HG02763 (cell line): Measurements from ENCODE around the gene CHST13.

Source experiments
- ATAC-seq: cut with Tn5 transposase; IDR thresholded peaks from one replicate; pipeline ENCODE4 v1.9.1; 2021; ENCODE audit warnings: mild to moderate bottlenecking, moderate library complexity; ENCODE audit not compliant: unreplicated experiment

CHST13 gene

DNA sequence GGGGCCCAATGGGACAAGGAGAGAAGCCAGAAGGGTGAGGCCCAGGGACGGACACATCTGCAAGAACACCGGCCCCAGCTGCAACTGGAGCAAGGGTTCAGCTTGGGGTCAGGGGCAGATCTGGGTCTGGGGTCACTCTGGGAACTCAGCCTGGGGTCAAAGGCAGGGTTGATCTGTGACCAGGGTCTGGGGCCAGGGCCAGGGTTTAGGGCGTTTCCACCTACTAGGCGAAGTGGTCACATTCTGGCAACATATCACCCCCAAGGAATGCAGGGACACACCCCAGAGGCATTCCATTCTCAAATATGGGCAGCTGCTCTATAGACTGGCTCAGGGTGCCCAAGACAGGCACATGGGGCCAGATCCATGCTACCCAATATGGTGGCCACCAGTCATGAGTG, 15.4 kb upstream of the CHST13 start:
- no peak for ATAC-seq

DNA sequence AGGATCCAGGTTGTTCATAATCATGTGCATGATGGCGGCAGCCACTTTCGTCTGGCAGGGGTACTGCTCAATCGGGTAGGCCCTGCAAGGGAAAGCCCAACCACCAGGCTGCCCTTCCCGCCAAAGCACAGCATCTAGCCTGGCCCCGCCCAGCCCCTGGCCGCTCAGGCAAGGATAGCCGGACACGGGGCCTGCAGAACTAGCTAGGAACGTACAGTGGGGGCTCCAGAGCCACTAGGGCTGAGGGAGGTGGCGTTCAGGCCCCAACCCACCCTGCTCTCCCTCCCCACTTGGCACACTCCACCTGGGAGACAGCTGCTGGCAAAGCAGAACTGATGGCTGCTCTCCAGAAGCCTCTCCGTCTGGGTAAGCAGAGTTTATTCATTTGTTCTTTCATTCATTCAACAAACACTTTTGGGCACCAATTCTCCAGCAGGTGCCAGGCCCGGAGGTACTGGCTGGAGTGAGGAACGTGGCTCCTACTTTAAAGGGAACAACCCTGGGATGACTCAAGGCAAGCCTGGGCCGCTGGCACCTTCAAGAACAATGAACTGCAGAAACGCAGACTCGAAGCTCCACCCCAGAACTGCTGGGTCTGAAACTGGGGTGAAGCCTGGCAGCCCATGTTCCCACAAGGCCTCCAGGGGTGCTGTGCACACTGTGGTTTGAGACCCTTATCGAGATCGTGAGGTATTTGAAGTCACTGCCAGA, 14.2 kb upstream of the CHST13 start:
- no peak for ATAC-seq

DNA sequence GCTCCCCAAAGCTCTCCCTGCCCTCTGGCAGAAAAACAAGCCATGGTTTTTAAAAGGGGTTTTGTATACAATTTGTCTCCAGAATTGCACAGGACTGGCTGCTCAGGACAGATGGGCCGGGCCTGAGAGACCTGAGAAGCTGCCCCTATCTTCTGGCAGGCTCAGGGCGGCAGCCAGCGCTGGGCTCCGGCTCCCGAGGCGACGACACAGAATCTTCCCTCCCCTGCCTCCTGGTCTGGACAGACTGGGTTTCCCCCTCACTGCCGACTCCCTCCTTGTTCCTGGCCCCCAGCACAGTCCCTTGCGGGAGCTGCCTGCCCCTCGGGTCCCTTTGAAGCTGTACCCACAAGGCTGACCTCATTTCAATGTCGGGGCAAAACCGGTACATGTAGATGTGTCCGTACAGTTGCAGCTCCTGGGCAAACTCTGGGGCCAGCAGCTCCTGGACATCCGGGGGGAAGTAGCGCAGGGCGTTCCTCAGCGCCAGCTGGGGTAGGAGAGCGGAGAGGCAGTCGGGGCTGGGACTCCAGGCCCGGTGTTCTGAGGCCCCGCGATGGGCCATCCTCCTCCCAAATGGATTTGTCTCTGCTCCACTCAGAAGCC, 13.5 kb upstream of the CHST13 start:
- no peak for ATAC-seq

DNA sequence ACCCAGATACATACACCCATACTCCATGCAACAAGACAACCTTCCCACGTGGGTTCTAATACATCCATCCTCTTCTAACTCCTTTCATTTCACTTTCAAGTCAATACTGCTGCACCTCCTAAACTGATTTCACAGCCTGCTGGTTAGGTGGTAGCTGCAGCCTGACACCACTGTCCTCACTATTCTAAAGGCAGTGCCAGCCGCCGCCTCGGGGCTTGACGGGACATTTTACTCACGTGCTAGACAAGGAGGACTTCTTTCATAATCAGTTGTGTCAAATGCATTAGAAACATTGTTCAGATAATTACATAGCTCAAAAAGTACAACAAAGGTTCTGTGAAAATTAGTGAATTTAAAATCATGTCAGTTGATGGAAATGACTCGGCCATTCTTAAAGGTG, 12.7 kb upstream of the CHST13 start:
- no peak for ATAC-seq

DNA sequence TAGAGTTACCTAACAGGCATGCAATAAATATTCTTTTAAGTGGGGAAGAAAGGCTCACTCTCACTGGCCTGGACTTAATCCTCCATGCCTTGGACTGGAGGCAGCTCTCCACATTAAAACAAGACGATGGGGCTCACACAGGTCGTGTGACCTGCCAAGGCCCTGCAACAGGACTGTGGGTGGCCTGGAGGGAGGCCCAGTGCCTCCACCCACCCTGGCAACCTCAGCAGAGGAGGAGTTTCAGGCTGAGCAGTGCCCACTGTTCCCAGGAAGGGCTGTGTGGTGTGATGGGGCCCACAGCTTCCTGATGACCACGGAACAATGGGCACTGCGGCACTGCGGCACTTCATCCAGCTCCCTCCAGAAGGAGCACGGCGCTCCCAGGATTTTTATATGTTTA, 11.9 kb upstream of the CHST13 start:
- ATAC-seq = no peak

DNA sequence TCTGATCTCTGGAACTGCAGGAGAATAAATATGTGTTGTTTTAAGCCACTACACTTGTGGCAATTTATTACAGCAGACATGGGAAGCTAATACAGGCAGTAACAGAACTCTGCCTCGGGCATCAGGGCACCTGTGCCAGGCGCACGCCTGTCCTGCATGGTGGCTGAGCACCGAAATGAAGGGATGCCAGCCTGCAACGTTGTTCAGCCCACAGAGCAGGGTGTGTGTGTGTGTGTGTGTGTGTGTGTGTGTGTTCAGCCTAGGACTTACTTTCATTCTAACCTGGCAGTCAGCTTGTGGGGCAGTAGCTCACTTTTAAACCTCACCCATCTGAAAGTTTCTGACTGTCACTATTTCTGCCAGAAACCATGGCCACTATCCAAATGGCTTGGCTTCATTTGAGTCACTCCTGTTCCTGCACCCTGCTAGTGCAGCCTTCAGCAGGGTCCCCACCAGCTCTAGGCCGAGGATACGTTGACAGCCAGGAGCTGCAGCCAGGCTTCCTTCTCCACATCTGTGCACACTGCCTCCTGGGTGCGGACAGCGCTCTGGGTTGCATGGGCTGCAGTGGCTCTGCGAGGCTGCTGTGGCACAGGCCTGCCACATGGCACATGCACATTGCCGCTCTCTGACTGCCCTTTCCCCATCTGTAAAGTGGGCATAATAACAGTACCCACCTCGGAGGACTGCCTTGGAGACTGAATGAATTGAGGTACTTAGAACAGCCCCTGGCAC, 10.9 kb upstream of the CHST13 start:
- no peak for ATAC-seq

DNA sequence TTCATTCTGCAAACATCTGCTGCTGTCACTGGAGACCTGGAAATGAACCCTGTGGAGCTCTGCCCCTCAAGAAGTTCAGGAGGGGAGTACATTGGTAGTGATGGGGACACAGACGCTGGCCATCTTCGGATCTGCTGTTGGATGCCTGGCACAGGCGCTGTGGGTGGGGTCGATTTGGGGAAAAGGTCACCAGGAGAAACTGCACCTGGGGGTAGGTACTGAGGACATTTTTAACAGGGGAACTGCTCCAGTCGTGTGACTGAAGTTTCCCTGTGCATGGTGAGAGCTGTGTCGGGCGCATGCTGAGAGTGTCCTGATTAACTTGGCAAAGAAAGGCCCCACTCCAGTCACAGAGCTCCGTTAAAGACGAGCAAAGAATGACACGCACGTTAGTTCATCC, 9.8 kb upstream of the CHST13 start:
- ATAC-seq = no peak

DNA sequence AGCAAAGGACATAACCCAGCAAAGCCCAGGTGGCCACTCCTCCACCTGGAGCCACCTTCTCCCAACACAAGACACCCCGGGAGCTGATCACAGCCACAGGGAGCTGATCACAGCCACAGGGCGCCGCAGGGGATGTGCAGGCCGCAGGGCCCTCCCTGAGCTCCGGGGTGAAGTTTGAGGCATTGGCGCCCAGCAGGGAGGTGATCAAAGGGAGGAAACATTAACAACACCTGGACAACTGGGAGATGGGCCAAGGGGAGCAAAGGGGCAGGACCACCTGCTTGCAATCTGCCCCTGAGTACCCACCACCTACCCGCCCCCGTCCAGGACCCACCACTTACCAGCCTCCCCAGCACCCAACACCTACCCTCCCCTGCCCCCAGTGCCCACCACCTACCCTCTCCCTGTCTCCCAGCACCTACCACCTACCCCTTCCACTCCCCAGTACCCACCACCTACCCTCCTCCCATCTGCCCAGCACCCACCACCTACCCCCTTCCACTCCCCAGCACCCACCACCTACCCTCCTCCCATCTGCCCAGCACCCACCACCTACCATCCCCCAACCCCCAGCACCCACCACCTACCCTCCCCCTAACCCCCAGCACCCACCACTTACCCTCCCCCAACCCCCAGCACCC, 8.8 kb upstream of the CHST13 start:
- ATAC-seq = no peak

DNA sequence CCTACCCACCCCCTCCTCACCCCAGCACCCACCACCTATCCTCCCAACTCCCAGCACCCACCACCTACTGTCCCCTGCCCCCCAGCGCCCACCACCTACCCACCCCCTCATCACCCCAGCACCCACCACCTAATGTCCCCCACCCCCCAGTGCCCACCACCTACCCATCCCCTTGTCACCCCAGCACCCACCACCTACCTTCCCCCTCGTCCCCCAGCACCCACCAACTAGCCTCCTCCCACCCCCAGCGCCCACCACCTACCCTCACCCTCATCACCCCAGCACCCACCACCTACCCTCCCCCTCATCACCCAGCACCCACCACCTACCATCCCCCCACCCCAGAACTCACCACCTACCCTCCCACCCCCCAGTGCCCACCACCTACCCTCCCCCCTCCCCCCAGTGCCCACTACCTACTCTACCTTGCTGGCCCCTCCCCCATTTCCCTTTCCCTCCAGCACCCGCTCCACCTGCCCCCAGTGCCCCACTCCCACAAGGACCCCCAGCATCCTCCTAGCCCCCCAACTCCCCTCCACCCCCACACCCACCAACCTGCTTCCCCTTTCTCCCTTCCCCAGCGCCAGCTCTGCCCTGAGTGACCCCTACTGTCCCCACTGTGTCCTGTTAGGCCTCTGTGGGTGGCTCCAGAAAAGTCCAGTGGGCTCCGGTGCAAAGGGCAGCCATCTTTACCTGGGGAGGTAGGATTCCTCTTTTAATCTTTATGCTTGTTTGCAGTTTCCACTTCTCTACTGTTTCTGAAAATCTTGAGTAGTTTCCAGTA, 7.6 kb upstream of the CHST13 start:
- ATAC-seq = no peak

DNA sequence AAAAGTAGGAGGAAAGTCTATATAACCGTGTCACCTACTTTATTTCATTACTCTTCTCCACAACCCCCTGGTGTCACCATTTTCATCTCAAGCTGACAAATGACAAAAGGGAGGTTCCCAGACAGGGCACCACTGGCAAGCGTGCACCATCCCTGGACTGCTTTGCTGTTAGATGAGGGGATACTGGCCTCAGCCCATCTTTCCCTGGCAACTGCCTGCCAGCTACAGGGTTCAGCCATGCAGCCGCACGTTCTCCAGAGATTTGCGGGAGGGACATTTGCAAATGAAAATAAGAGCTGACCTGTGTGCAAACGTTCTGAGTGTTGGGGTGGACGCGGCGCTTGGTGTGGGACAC, 7.0 kb upstream of the CHST13 start:
- ATAC-seq = no peak

DNA sequence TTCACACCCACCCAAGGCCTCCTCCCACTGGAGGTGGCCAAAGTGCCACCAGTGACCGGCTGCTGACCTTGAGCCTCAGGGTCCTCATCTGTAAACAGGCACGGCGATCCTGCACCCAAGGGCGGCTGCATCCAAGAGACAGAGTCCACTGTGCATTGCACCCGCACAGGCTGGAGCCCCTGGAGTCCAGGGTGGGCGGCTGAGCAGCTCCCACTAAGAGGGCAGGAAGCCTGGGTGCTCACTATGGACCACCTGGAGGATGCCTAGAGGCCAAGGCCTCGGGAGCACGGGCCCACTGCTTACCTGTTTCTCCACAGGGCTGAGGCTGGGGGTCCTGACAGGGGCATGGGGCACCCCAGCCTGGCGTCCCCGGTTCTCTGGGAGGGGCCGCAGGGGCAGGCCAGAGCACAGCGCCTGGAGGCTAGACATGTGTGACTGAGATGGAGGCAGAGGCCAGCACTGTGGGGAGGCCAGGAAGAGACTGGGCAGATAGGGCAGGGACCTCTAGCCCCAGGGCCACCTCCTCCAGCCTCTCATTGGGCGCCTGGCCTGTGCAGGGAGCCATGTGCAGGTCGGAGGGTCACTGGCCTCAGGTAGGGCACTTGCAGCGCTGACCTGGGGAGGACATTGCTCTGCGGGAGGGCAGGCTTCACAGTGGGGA, 6.5 kb upstream of the CHST13 start, which contains the start of gene UROC1:
Gene UROC1, minus strand, starts transcription at position 483 of the 661 bp plus-strand sequence. Its CDS starts 54 bp downstream, at position 429.
- no peak for ATAC-seq

DNA sequence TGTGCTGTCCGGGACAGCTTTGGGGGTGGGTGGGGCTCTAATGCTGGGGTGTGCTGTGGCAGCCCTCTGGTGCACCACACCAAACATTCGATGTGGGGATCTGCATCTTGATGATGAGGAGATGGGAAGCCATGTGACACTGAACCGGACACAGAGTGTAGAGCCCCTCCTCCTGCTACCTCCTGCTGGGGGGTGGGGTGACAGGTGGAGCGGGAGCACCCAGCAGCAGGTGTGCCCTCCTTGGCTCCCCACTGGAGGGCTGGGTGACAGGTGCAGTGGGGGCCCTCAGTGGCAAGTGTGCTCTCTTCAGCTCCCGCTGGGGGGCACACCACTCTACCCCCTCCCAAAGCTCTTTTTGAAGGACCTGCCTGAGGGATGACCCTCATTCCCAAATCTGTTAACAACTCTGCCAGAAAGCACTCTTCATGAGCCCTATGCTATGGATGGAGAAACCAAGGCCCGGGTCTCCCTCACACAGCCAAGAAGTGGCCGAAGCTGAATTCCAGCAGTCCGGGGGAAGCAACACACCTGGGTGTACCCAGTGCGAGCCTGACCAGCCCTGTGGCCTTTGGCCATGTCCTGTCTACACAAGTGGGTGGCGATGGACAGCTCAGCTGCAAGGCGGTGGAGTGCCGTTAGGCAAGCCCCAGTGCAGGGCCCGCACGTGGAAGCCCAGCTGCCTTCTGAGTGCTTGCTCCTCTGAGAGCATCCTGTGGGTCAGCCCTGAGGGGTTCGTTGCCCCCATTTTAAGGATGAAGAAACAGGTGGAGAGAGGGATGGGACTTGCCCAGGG, 5.8 kb upstream of the CHST13 start:
- no peak for ATAC-seq

DNA sequence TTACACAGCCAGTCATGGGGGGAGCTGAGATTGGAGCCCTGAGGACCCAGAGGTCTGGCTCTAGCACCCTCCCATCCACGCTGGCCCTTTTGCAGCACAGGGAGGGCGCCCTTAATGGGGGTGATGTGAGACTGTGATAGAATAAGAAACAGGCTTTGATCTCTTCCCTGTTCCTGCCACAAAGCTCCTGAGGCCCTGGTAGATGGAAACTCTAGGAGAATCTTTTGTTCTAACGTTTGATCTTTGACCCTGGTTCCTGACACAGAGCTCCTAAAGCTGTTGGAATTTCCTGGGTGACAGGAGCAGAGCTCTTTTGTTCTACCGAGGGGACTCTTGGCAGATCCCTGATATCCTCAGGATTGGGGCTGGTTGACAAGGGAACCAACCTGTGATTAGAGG, 5.2 kb upstream of the CHST13 start:
- ATAC-seq = no peak

DNA sequence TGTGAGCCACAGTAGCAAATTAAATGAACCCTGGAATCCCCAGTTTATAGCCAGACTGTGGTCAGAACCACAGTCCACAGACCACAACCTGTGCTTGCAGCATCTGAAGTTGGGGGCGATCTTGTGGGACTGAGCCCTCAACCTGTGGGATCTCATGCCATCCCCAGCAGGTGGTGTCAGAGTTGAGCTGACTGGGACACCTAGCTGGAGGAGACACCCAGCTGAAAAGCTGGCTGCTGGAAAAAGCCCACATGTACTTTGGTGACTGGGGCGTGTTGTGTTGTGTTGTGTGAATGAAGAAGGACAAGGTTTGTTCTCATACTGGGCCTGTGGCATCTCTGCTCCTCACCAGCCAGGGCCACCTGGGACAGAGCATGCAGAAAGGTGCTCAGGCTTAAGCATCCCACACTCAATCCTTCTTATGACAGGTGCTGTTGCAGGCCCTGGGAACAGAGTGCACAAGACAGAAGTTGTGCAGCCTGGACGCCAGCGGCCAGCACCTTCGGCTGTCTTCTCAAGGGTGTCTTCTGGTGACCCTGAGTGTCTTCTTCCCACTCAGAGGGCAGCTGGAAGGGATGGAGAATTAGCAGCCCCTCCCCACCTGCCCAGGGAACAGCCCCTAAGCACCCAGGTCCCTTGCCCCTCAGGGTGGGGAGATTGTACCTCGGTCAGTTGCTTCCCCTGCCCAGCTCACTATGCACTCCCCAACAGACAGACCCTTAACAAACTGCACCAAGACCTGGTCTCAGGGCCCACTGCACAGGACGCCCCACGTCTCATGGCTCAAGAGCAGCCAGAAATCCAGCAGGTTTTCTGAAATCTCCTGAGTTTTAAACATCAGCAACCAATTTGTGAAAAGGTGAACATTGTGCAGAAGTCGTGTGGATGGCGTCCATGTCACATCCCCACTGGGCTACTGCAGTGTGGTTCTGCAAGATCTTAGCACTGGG, 4.2 kb upstream of the CHST13 start:
- no peak for ATAC-seq

DNA sequence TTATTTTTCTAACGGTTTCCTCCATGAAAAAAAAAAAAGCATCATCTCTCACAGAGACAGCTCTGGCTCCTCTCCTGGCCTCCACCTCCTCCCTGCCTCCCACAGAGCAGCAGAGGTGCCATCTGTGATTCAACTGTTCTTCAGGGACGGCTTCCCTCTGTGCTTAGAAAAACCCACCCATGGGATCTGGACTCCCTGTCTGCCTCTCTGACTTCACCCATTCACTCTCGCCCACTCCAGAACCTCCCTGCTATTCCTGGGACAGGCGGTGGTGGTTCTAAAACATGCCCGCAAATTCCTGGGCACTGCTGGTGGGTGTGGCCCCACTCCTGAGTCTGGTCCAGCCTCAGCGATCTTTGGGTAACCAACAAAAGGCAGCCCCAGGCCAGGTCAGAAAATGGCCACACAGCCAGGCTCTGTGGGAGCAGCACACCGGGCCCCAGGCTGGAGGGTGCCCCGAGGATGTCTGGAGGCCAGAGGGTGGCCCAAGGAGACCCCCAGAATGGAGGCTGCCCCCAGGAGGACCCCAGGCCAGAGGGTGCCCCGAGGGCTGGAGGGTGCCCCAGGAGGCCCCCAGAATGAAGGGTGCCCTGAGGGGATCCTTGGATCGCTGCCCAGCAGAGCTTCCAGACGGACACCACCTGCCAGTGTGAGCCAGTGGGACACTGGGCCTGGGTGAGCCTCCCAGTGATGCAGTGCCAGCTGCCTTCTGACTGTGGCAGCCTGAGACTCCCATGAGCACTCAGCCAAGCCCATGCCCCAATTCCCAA, 2.6 kb upstream of the CHST13 start:
- ATAC-seq = no peak

DNA sequence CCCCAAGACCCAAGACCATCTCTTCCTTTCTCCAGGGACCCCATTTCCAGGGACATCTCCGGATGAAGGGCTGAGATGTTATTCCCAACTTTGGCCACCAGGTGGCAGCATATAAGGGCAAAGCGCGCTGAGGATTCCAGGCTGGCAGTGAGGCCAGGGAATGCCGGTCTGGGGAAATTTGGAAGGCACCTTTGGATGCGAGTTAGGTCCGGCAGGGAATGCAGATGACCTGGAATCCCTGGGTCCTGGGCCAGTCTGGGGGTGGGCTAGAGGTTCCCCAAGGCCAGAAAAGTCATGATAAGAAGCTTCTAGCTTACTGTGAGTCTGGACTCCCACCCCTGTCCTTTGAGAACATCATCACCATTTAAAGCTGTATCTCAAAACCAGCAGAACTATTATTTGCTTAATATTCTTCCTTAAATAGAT, 1.6 kb upstream of the CHST13 start:
- ATAC-seq = no peak

DNA sequence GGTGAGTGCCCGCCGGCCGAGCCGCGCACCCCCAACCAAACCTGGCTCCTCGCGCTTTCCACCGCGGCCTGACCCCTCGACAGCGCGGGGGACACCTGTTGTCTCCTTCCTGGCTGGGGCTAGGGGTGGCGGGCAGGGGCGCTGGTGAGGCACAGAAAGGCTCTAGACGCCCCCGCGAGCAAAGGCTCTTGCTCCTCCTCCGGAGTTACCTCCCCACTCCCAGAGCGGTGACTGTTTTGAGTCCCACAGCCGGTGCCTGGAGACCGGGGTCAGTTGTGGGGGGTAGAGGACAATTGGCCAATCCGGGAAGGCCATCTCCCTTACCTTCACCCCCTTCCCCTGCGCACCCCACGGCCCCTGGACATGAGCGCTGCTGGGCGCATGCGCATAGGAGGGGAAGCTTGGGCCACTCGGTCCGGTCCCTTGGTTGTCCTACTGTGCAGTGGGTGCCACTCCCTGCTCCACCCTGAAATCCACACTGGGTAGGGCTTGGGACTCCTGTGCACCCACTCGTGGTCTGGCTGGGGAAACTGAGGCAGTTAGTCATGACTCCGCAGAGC, 554 bp downstream of the CHST13 start:
- no peak for ATAC-seq
